ENCODE results near the gene MTMR6. TPM values are rescaled to one million over a fixed set of nuclear protein-coding genes. Genes with fewer than 3 reads are reported as not detected.
"Not testable (repeated sequence)": the region's sequence is repeated elsewhere in the genome, so short reads cannot be mapped to it uniquely, and the experiment has no call there.

Gene MTMR6
- 44.1 TPM for total RNA-seq

GRCh38 chr13:25286969-25287961 lies at the start of gene MTMR6:
Gene MTMR6, minus strand, starts transcription at chr13:25287488. Its CDS starts 241 bp downstream, at chr13:25287247.
- H3K4me1 ChIP-seq (ENCODE audit: insufficient read depth, low read length): peaks cover 23% of the 10 kb centered on the region
- H3K9me3 ChIP-seq (ENCODE audit: low read depth, low read length): no peaks in the 10 kb centered on the region
- peaks cover 3% of the 10 kb centered on the region for H3K27me3 ChIP-seq (ENCODE audit: insufficient read depth, low read length)
- H3K4me3 ChIP-seq (ENCODE audit: low read length): peak within 1 kb of the TSS; percentile 98

- no peak overlapping the region for H3K4me3 ChIP-seq (ENCODE audit: low read length)
- H3K9me3 ChIP-seq (ENCODE audit: low read depth, low read length): no peaks in the 10 kb centered on the region
- no peaks in the 10 kb centered on the region for H3K4me1 ChIP-seq (ENCODE audit: insufficient read depth, low read length)
- no peaks in the 10 kb centered on the region for H3K27me3 ChIP-seq (ENCODE audit: insufficient read depth, low read length)
These were observed 48.6 kb upstream of the MTMR6 start for GRCh38 chr13:25335856-25336255.

- Histone ChIP-seq H3K9me3 (ENCODE audit: low read depth, low read length) (no peaks in the 10 kb centered on the region), H3K4me3 (ENCODE audit: low read length) (no peak overlapping the region), H3K4me1 (ENCODE audit: insufficient read depth, low read length) (no peaks in the 10 kb centered on the region), H3K27me3 (ENCODE audit: insufficient read depth, low read length) (no peaks in the 10 kb centered on the region)
These were observed 43.3 kb upstream of the MTMR6 start for GRCh38 chr13:25330541-25330940.

GRCh38 chr13:25329706-25330105 lies 42.4 kb upstream of the MTMR6 start:
- Histone ChIP-seq H3K27me3 (ENCODE audit: insufficient read depth, low read length) (no peaks in the 10 kb centered on the region), H3K9me3 (ENCODE audit: low read depth, low read length) (no peaks in the 10 kb centered on the region), H3K4me3 (ENCODE audit: low read length) (no peak overlapping the region), H3K4me1 (ENCODE audit: insufficient read depth, low read length) (no peaks in the 10 kb centered on the region)

GRCh38 chr13:25324100-25324499 lies 36.8 kb upstream of the MTMR6 start:
- H3K4me3 ChIP-seq (ENCODE audit: low read length): no peak overlapping the region
- H3K9me3 ChIP-seq (ENCODE audit: low read depth, low read length): no peaks in the 10 kb centered on the region
- no peaks in the 10 kb centered on the region for H3K4me1 ChIP-seq (ENCODE audit: insufficient read depth, low read length)
- H3K27me3 ChIP-seq (ENCODE audit: insufficient read depth, low read length): no peaks in the 10 kb centered on the region

GRCh38 chr13:25319771-25320170 lies 32.5 kb upstream of the MTMR6 start:
- Histone ChIP-seq H3K9me3 (ENCODE audit: low read depth, low read length) (no peaks in the 10 kb centered on the region), H3K4me1 (ENCODE audit: insufficient read depth, low read length) (no peaks in the 10 kb centered on the region), H3K27me3 (ENCODE audit: insufficient read depth, low read length) (no peaks in the 10 kb centered on the region), H3K4me3 (ENCODE audit: low read length) (no peak overlapping the region)

- H3K4me3 ChIP-seq (ENCODE audit: low read length); H3K4me1 ChIP-seq (ENCODE audit: insufficient read depth, low read length); H3K9me3 ChIP-seq (ENCODE audit: low read depth, low read length); H3K27me3 ChIP-seq (ENCODE audit: insufficient read depth, low read length): not testable (repeated sequence)
These were observed 31.7 kb upstream of the MTMR6 start for GRCh38 chr13:25318946-25319345.

- Histone ChIP-seq H3K4me1 (ENCODE audit: insufficient read depth, low read length) (peaks cover 25% of the 10 kb centered on the region), H3K4me3 (ENCODE audit: low read length) (no peak overlapping the region), H3K27me3 (ENCODE audit: insufficient read depth, low read length) (no peaks in the 10 kb centered on the region), H3K9me3 (ENCODE audit: low read depth, low read length) (no peaks in the 10 kb centered on the region)
These were observed 23.6 kb upstream of the MTMR6 start for GRCh38 chr13:25310891-25311290.

- no peaks in the 10 kb centered on the region for H3K9me3 ChIP-seq (ENCODE audit: low read depth, low read length)
- H3K27me3 ChIP-seq (ENCODE audit: insufficient read depth, low read length): no peaks in the 10 kb centered on the region
- peaks cover 57% of the 10 kb centered on the region for H3K4me1 ChIP-seq (ENCODE audit: insufficient read depth, low read length)
- no peak overlapping the region for H3K4me3 ChIP-seq (ENCODE audit: low read length)
These were observed 19.6 kb upstream of the MTMR6 start for GRCh38 chr13:25306671-25307464.

GRCh38 chr13:25302121-25302520 lies 14.8 kb upstream of the MTMR6 start:
- Histone ChIP-seq H3K9me3 (ENCODE audit: low read depth, low read length) (no peaks in the 10 kb centered on the region), H3K4me1 (ENCODE audit: insufficient read depth, low read length) (peaks cover 53% of the 10 kb centered on the region), H3K27me3 (ENCODE audit: insufficient read depth, low read length) (peaks cover 6% of the 10 kb centered on the region), H3K4me3 (ENCODE audit: low read length) (peak overlapping the region; percentile 85)

- H3K4me3 ChIP-seq (ENCODE audit: low read length): peak within 1 kb of the TSS; percentile 85
- H3K4me1 ChIP-seq (ENCODE audit: insufficient read depth, low read length): peaks cover 50% of the 10 kb centered on the region
- no peaks in the 10 kb centered on the region for H3K9me3 ChIP-seq (ENCODE audit: low read depth, low read length)
- H3K27me3 ChIP-seq (ENCODE audit: insufficient read depth, low read length): peaks cover 12% of the 10 kb centered on the region
These were observed 14.2 kb upstream of the MTMR6 start, which contains the start of gene NUP58 for GRCh38 chr13:25301347-25302113. Gene NUP58, plus strand, starts transcription at chr13:25301625. Its CDS starts 149 bp downstream, at chr13:25301774.

GRCh38 chr13:25300861-25301346 lies 13.6 kb upstream of the MTMR6 start:
- H3K4me3 ChIP-seq (ENCODE audit: low read length): peak overlapping the region; percentile 85
- H3K4me1 ChIP-seq (ENCODE audit: insufficient read depth, low read length): peaks cover 44% of the 10 kb centered on the region

GRCh38 chr13:25295701-25296100 lies 8.4 kb upstream of the MTMR6 start:
- Histone ChIP-seq H3K27me3 (ENCODE audit: insufficient read depth, low read length) (peaks cover 19% of the 10 kb centered on the region), H3K4me3 (ENCODE audit: low read length) (no peak overlapping the region), H3K9me3 (ENCODE audit: low read depth, low read length) (no peaks in the 10 kb centered on the region), H3K4me1 (ENCODE audit: insufficient read depth, low read length) (peaks cover 5% of the 10 kb centered on the region)

More at GRCh38 chr13:25300861-25301346, 13.6 kb upstream of the MTMR6 start:
- Histone ChIP-seq H3K9me3 (ENCODE audit: low read depth, low read length) (no peaks in the 10 kb centered on the region), H3K27me3 (ENCODE audit: insufficient read depth, low read length) (peaks cover 17% of the 10 kb centered on the region)

- H3K4me3 ChIP-seq (ENCODE audit: low read length): no peak overlapping the region
- peaks cover 19% of the 10 kb centered on the region for H3K27me3 ChIP-seq (ENCODE audit: insufficient read depth, low read length)
- no peaks in the 10 kb centered on the region for H3K9me3 ChIP-seq (ENCODE audit: low read depth, low read length)
- peaks cover under 1% of the 10 kb centered on the region for H3K4me1 ChIP-seq (ENCODE audit: insufficient read depth, low read length)
These were observed 7.9 kb upstream of the MTMR6 start for GRCh38 chr13:25295228-25295627.
